LNCaP clone FGC (cell line): Measurements from ENCODE around the gene WWC2.

ENCODE experiments used
- DNase-seq: peaks from one replicate; pipeline ENCODE4 v3.0.0-alpha.2; 2011; ENCODE audit warnings: low read depth
- H3K4me3 ChIP-seq: 2 replicates; pipeline ENCODE4 v1.5.1; 2011; ENCODE audit warnings: mild to moderate bottlenecking, low read depth, low read length, control low read depth
- CTCF ChIP-seq: IDR thresholded peaks from 2 replicates; pipeline ENCODE4 v1.5.1; 2012; ENCODE audit warnings: mild to moderate bottlenecking; ENCODE audit not compliant: control insufficient read depth, insufficient read depth; ENCODE audit errors: extremely low read depth

The WWC2 gene

GRCh38 chr4:183304067-183304466 is 205.0 kb downstream of the WWC2 start:
- DNase-seq, result no peak
- H3K4me3 ChIP-seq, result no peak overlapping the region
- no peak for TF ChIP-seq CTCF

GRCh38 chr4:183304538-183304937 is 205.5 kb downstream of the WWC2 start:
- no peak for TF ChIP-seq CTCF

GRCh38 chr4:183306811-183307210 is 207.8 kb downstream of the WWC2 start:
- DNase-seq, result no peak
- no peak for TF ChIP-seq CTCF

More at GRCh38 chr4:183304538-183304937, 205.5 kb downstream of the WWC2 start:
- DNase-seq, result no peak
- H3K4me3 ChIP-seq, result no peak overlapping the region

GRCh38 chr4:183312841-183313240 is 213.8 kb downstream of the WWC2 start:
- TF ChIP-seq CTCF, result no peak
- no peak for DNase-seq
- H3K4me3 ChIP-seq, result no peak overlapping the region

More at GRCh38 chr4:183306811-183307210, 207.8 kb downstream of the WWC2 start:
- no peak overlapping the region for H3K4me3 ChIP-seq

- TF ChIP-seq CTCF, result no peak
- no peak for DNase-seq
These were observed 215.3 kb downstream of the WWC2 start for GRCh38 chr4:183314336-183314735.

GRCh38 chr4:183314806-183315205 is 215.7 kb downstream of the WWC2 start:
- no peak overlapping the region for H3K4me3 ChIP-seq
- TF ChIP-seq CTCF, result no peak
- DNase-seq, result no peak

More at GRCh38 chr4:183314336-183314735, 215.3 kb downstream of the WWC2 start:
- H3K4me3 ChIP-seq, result no peak overlapping the region

- DNase-seq, result no peak
- TF ChIP-seq CTCF, result no peak
- H3K4me3 ChIP-seq, result no peak overlapping the region
These were observed 219.6 kb downstream of the WWC2 start for GRCh38 chr4:183318656-183319055.
